Activated CD8-positive, alpha-beta memory T cell treated with anti-CD3 and anti-CD28 coated beads for 1 hour (primary cell): ENCODE data around the gene CCNK.

ENCODE experiments used
- DNase-seq, 2 donors: peaks; one replicate each; pipeline ENCODE4 v3.0.0-alpha.2; 2020; ENCODE audit warnings: low read depth in 1 of 2; ENCODE audit errors: extremely low read depth in 1 of 2

CCNK gene

DNA sequence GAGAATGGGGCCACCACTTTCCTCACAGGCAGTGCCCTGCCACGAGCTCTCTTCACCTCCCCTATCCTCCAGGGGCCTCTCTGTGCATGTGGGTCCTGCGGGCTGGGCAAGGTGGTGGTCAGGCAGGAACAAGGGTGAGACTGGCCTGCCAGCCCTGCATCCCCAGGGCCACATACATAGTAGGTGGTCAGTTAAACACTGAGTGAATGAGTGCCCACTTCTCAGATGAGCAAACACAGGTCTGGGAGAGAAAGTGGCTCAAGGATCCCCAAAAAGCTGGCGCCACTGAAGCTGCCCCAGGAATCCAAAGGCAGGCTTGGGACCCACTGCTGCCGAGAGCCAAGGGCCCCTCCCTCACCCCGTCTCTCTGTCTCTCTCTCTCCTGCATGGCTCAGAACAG, 51.1 kb downstream of the CCNK start:
- no peak for DNase-seq

DNA sequence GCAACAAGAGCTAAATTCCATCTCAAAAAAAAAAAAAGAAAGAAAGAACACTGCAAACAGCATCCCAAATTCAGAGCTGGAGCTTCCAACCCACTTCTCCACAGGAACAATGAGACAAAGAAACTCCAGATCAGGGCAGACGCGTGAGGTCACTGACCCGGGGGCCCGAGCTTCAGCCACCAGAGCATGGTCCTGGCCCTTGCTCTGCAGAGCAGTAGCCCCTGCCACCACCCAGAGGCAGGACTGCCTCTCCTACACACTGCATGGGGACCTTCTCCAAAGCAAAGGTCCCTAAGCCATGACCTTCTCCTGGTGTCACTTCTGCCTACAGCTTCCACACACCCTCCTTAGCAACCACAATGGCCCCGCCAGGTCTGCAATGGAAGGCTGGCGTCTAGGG, 53.1 kb downstream of the CCNK start:
- no peak for DNase-seq

- no peak for DNase-seq
These were observed 53.7 kb downstream of the CCNK start for GRCh38 chr14:99534863-99535262.

DNA sequence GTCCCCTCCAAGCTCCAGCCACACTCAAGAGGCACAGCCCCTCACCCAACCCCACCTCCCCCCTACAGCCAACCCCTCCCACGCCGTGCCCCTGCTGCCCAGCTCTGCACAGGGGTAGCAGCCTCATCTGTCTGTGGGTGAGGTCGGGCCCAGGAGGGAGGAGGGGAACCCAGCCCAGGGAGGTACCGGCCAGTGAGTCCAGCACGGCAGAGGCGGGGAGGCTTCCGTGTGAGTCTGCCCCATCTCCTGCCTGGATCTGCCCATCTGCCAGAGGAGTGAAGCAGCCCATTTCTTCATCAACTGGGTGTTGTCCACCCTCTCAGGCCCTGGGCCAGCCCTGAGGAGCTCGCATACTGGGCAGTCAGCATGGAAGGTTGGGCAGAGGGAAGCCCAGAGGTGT, 54.2 kb downstream of the CCNK start:
- DNase-seq, result no peak

DNA sequence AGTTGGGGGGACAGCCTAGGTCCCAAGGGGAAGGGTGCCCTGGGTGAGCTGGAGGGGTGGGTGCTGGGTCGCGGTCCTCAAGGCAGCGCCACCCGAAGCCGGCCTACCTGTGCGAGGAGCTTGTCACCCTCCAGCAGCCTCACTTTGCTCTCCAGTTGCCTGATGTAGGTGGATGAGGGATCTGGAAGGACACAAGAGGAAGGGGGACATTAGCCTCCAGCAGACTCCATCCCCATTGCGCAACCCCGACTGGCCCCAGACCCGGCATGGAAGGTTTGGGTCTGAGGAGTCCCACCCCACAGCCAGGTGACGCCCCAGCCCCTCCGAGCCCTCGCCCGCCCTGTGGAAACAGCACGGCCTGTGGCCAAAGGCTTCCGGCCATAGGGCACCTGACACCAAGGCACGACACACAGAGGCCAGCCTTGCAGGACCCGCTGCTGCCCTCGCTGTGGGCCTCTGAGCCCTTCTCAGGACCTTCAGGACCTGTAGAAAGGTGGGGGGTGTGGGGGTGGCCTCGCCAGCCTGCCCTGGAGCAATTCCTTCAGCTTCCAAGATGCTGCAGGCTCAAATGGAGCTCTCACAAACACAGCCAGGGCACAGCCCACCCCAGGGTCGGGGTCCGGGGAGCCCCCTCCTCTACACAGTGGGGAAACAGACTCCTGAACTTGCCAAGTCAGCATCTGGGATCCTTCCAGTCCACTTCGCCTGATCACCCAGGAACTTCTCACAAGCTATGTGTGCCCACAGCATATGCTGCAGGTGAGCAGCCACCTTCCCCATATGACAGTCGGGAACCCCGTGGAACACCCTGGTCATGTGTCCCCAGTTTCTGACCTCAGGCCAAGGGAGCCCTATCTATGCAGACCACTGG, 54.9 kb downstream of the CCNK start:
- no peak for DNase-seq

GRCh38 chr14:99537399-99537798, 56.2 kb downstream of the CCNK start:
- DNase-seq, result no peak

DNA sequence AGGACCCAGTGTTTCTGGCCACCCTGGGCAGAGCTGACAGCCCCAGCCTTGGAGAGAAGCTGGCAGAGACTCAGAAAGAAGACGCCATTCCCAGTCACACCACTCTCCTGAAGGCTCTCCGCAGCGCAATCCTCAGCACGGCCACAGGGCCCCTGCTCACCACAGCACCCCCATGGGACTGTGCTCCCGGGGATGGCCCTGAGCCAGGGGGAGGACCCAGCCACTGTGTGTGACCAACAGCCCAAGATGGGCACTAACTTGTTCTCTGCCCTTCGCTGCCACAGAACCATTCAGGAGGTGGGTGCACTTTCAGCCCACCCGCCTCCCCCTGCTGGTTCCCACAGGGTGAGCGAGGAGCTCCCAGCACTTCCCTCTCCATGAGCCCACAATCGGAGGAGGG, 57.1 kb downstream of the CCNK start:
- DNase-seq, result no peak

DNA sequence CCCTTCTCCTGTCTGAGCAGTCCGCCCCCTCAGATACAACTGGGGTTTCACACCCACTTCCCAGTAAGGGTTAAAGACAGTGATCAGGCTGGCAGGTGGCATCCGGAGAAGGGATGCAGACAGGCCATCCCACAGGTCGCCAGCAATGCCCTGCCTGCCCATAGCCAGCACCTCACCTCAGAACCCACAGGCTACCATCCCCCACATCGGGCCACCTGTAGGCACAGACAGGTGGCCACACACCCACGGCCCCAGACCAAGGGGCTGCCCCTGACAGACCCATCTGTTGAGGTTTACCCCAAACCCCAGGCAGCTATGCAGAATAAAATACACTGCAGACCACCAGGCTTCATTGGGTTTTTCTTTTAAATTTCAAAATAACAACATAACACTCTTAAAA, 57.5 kb downstream of the CCNK start:
- DNase-seq, result no peak

- DNase-seq, result no peak
These were observed 58.3 kb downstream of the CCNK start for GRCh38 chr14:99539491-99539890.

DNA sequence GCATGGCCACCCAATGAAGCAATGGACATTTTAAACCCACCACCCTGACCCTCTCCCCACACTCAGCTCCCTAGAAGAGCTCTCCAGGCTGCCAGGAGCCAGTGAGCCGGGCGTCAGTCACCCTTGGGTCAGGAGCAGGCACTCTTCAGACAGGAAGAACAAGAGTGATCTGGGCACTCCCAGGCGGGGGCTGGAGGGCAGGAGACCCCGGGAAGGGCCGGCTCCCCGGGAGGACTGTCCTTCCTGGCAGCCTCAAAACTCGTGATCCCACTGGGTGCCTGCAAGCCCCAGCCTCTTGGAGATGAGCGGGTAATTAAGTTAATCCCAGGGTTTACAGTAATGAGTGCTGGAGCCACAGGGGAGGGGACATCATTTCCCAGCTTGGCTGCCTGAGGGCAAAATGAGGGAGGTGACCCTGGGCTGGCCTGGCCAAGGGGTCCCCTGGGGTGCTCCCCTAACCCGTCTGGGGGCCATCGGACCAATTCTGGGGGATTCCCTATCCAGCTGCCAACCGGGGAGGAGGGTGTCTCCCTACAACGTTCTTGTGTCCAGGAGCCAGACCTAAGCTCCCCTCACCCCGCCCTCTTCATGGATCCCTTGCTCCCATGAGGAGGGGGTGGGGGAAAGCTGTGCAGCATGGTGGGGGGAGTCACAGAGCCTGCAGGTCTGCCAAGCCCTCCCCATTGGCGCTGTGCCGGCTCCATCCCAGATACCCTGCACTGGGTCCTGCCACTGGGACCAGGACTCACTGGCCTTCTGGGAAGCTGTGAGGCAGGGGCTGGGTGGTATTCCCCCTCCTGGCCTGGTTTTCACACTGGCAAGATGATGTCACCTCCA, 59.2 kb downstream of the CCNK start:
- no peak for DNase-seq

DNA sequence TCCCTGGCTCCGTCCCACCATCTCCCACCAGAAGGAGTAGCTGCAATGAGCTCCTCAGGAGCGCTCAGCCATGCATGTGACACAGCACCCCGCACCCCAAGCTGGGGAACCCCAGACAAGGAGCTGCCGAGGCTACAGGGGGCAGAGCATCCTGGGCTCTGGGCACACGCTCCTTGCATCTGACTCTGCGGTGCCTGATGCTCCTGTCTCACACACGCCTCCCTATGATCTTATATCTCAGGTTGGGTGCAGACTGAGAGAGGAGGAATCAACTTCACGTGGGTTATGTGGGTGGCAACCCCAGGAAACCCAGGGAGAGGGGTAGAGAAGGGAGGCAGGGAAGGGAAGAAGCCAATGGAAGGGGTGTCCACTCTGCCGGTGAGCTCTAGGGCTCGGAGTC, 60.0 kb downstream of the CCNK start:
- no peak for DNase-seq

DNA sequence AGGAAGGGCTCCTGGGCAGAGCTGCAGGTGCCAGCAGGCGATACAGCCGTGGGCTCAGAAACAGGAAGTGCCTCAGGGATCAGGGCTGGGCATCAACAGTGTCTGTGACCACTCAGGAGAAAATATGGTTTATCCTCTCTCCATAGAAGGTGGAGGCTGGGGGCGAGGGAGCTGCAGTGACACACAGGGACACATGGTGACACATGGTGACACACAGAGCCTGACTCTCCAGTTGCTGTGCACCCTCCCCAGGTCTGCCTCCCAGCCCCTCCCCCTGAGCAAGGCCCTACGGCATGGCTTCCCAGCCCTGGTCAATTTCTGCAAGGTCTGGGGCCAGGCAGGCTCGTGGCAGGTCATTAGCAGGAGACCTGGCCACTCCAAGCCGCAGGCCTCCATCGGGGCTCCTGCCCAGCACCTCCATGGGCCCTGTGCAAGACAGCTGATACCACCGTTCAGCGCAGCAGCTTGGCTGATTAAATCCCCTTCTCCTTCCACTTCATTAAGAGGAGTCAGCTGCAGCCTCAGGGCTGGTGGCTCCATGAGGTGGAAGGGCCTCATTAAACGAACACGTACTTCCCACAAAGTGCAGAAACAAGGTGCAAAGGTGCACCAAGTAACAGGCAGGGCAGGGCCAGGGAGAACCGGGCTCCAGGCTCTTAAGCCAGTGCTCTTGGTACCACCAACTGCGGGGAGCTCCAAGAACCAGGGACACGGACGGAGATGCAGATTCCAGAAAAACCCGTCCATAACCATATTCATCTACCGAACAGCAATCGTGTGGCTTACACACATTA, 60.7 kb downstream of the CCNK start:
- no peak for DNase-seq

DNA sequence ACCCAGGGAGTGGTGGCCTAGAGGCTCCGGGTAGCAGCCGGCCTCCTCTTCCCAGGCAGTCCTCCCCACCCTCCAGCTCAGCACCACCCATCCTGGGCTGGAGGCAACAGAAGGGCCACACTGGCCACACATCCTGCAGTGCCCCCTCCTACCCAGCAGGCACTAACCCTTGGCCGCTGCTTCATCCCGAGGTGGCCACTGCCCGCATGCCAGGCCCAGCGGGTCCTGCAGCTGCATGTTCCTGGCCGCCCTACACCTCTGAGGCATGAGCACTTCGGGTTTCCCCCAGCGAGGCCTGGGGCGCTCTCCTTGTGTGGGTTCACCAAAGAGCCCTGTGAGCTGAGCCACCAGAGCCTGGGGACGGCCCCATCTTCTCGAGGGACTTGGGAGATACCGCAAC, 61.4 kb downstream of the CCNK start:
- no peak for DNase-seq

DNA sequence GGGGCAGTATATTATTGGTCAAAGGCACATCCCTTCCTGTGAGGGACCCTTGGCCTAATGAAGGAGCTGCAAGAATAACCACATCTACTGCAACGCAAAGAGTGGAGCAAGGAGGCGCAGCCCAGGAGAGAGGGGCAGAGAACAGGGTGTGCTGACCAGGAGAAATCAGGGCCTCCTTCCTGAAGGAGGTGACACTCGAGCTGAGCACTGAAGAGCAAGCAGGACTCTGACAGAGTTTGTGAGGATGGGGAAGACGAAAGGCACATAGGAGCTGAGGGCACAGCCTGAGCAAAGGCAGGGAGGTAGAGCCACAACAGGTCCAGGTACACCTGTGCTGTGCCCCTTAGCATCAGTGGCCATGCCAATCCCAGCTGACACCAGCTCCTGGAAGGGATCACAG, 62.2 kb downstream of the CCNK start:
- no peak for DNase-seq

GRCh38 chr14:99543985-99544384, 62.8 kb downstream of the CCNK start:
- no peak for DNase-seq

GRCh38 chr14:99544991-99545390, 63.8 kb downstream of the CCNK start:
- no peak for DNase-seq

DNA sequence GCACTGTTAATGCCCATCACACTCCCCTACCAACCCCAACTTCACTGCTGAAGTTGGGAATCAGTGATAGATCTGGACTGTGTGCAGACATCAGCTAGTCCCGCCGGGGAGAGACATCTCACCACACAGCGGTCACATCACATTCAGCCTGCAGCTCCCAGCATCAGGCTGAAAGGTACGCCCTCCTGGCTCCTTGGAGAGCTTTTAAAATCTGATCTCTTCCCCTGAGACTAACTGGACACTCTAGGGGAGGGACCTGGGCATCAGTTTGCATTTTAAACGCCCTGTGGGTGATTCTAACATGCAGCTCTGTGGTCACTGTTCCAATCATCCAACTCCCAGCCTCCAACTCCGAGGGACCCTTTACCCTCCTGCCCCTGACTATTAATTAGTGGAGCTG, 64.4 kb downstream of the CCNK start:
- no peak for DNase-seq

GRCh38 chr14:99546234-99546879, 65.1 kb downstream of the CCNK start:
- no peak for DNase-seq

DNA sequence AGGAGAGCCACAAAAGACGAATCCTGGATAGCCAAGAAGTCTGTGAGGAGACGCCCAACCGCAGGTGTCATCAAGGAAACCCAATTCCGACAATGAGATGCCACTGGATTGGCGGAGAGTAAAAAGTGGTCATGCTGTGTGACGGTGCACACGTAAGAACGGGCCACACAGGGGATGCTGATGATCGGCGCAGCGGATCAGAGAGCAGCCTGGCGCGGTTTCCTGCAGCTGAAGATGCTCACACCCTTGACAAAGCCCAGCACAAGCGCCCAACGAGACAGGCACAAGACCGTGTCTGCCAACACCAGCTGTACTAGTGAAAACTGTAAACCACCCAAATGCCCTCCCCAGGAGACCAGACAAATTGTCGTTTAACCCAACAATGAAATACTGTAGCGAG, 67.0 kb downstream of the CCNK start:
- no peak for DNase-seq

- no peak for DNase-seq
These were observed 67.8 kb downstream of the CCNK start for GRCh38 chr14:99548871-99549515.
